DOHH2 (cell line): ENCODE data around the gene MKS1.

Experiments used
- H3F3A ChIP-seq: fragments of 200-600 bp; sonication (generic), shearing (Covaris generic); 2 replicates; pipeline ENCODE4 v1.6.0; 2016; ENCODE audit warnings: antibody characterized with exemption, mild to moderate bottlenecking; ENCODE audit not compliant: control insufficient read depth, insufficient read depth
- H3K27ac ChIP-seq: fragments of 200-600 bp; sonication (generic); 2 replicates; pipeline ENCODE4 v1.5.1; 2014; ENCODE audit warnings: low read depth, mild to moderate bottlenecking, low read length, moderate library complexity
- H3K27me3 ChIP-seq: fragments of 200-600 bp; sonication (generic); 2 replicates; pipeline ENCODE4 v1.6.1; 2014; ENCODE audit warnings: mild to moderate bottlenecking, low read length, mixed read lengths; ENCODE audit not compliant: control insufficient read depth
- H3K36me3 ChIP-seq: fragments of 200-600 bp; sonication (generic); 2 replicates; pipeline ENCODE4 v1.6.1; 2014; ENCODE audit warnings: mild to moderate bottlenecking, low read length, moderate library complexity, mixed read lengths; ENCODE audit not compliant: control insufficient read depth
- H3K4me1 ChIP-seq: fragments of 200-600 bp; sonication (generic); 2 replicates; pipeline ENCODE4 v1.6.1; 2014; ENCODE audit warnings: mild to moderate bottlenecking, low read length, mixed read lengths; ENCODE audit not compliant: control insufficient read depth
- H3K4me2 ChIP-seq: fragments of 200-600 bp; sonication (generic); 2 replicates; pipeline ENCODE4 v1.6.0; 2014; ENCODE audit warnings: mild to moderate bottlenecking, low read length, moderate library complexity
- H3K4me3 ChIP-seq: fragments of 200-600 bp; sonication (generic); 2 replicates; pipeline ENCODE4 v1.5.1; 2014; ENCODE audit warnings: mild to moderate bottlenecking, low read length, mixed read lengths
- H3K79me2 ChIP-seq: fragments of 200-600 bp; sonication (generic); 2 replicates; pipeline ENCODE4 v1.6.1; 2014; ENCODE audit warnings: mild to moderate bottlenecking, low read length, mixed read lengths; ENCODE audit not compliant: control insufficient read depth
- H3K9me2 ChIP-seq: fragments of 200-600 bp; sonication (generic); replicated peaks from 2 replicates; pipeline ENCODE4 v1.6.1; 2014; ENCODE audit warnings: mild to moderate bottlenecking, low read length, mixed read lengths; ENCODE audit not compliant: control insufficient read depth
- H3K9me3 ChIP-seq: fragments of 200-600 bp; sonication (generic); 2 replicates; pipeline ENCODE4 v1.6.1; 2014; ENCODE audit warnings: antibody characterized with exemption, low read length, mixed read lengths; ENCODE audit not compliant: control insufficient read depth, insufficient read depth
- H4K20me1 ChIP-seq: fragments of 200-600 bp; sonication (generic); 2 replicates; pipeline ENCODE4 v1.6.0; 2014; ENCODE audit warnings: low read depth, mild to moderate bottlenecking, antibody characterized with exemption, low read length, moderate library complexity; ENCODE audit not compliant: control insufficient read depth, insufficient read depth
- CTCF ChIP-seq: fragments of 200-600 bp; sonication (generic); IDR thresholded peaks from one replicate; pipeline ENCODE4 v1.5.1; 2014; ENCODE audit warnings: antibody characterized with exemption, mild to moderate bottlenecking, low read depth, low read length; ENCODE audit not compliant: poor library complexity, severe bottlenecking
- EZH2phosphoT487 ChIP-seq: fragments of 200-600 bp; sonication (generic); IDR thresholded peaks from 2 replicates; pipeline ENCODE4 v1.6.1; 2017; ENCODE audit warnings: borderline replicate concordance, mild to moderate bottlenecking, antibody characterized with exemption, low read length, moderate library complexity, mixed read lengths

Gene MKS1

GRCh38 chr17:58210922-58211321 is 8.1 kb downstream of the MKS1 start:
- Histone ChIP-seq H3F3A (no peaks in the 10 kb centered on the region), H3K79me2 (no peaks in the 10 kb centered on the region), H3K4me3 (no peak overlapping the region), H3K27me3 (no peaks in the 10 kb centered on the region), H3K9me2 (no peaks in the 10 kb centered on the region), H4K20me1 (no peaks in the 10 kb centered on the region), H3K36me3 (peaks cover 7% of the 10 kb centered on the region), H3K9me3 (no peaks in the 10 kb centered on the region), H3K4me2 (no peak overlapping the region), H3K27ac (no peak overlapping the region), H3K4me1 (no peaks in the 10 kb centered on the region)
- TF ChIP-seq EZH2phosphoT487 (no peak), CTCF (peak; percentile 53)

GRCh38 chr17:58208344-58208743 is 10.7 kb downstream of the MKS1 start:
- H3K79me2 ChIP-seq = no peaks in the 10 kb centered on the region
- H3K9me2 ChIP-seq = no peaks in the 10 kb centered on the region
- no peaks in the 10 kb centered on the region for H3K9me3 ChIP-seq
- no peaks in the 10 kb centered on the region for H4K20me1 ChIP-seq
- no peak overlapping the region for H3K27ac ChIP-seq
- H3K4me1 ChIP-seq = no peaks in the 10 kb centered on the region
- no peaks in the 10 kb centered on the region for H3K27me3 ChIP-seq
- H3K4me3 ChIP-seq = no peak overlapping the region
- H3F3A ChIP-seq = no peaks in the 10 kb centered on the region
- no peak for TF ChIP-seq EZH2phosphoT487
- TF ChIP-seq CTCF = no peak
- peaks cover 5% of the 10 kb centered on the region for H3K36me3 ChIP-seq
- no peak overlapping the region for H3K4me2 ChIP-seq

GRCh38 chr17:58207451-58207850 is 11.6 kb downstream of the MKS1 start:
- no peak overlapping the region for H3K27ac ChIP-seq
- no peaks in the 10 kb centered on the region for H3K79me2 ChIP-seq
- H3K27me3 ChIP-seq = no peaks in the 10 kb centered on the region
- H3K4me2 ChIP-seq = no peak overlapping the region
- H4K20me1 ChIP-seq = no peaks in the 10 kb centered on the region
- no peaks in the 10 kb centered on the region for H3K9me2 ChIP-seq
- no peak overlapping the region for H3K4me3 ChIP-seq
- TF ChIP-seq CTCF (no peak), EZH2phosphoT487 (no peak)
- H3K4me1 ChIP-seq = no peaks in the 10 kb centered on the region
- H3K36me3 ChIP-seq = peaks cover 5% of the 10 kb centered on the region
- no peaks in the 10 kb centered on the region for H3F3A ChIP-seq
- H3K9me3 ChIP-seq = no peaks in the 10 kb centered on the region

- H3K9me3 ChIP-seq = no peaks in the 10 kb centered on the region
- no peaks in the 10 kb centered on the region for H3F3A ChIP-seq
- no peak overlapping the region for H3K4me3 ChIP-seq
- TF ChIP-seq CTCF (no peak), EZH2phosphoT487 (no peak)
- H3K36me3 ChIP-seq = no peaks in the 10 kb centered on the region; the same call in 1 of the 2 replicates
- H3K27me3 ChIP-seq = no peaks in the 10 kb centered on the region
- no peaks in the 10 kb centered on the region for H3K9me2 ChIP-seq
- H4K20me1 ChIP-seq = no peaks in the 10 kb centered on the region
- H3K79me2 ChIP-seq = no peaks in the 10 kb centered on the region
- H3K4me2 ChIP-seq = no peak overlapping the region
- no peaks in the 10 kb centered on the region for H3K4me1 ChIP-seq
- no peak overlapping the region for H3K27ac ChIP-seq
These were observed 13.1 kb downstream of the MKS1 start for GRCh38 chr17:58205936-58206335.
